Cardiac fibroblast (primary cell): ENCODE results near the gene MYBPHL.

Source experiments
- DNase-seq, 2 donors: peaks; one replicate each; pipeline versions ENCODE4 v3.0.0 to v3.0.0-alpha.2; 2010; ENCODE audit warnings: low read depth in 2 of 2
- H3K4me3 ChIP-seq, 2 donors: replicated peaks in 1 of 2; 1 replicate in 1 of 2; 2 replicates in 1 of 2; pipeline ENCODE4 v1.5.1; 2011; ENCODE audit warnings: low read depth in 2 of 2, low read length in 2 of 2, mild to moderate bottlenecking in 2 of 2, moderate library complexity in 1 of 2
- CTCF ChIP-seq: IDR thresholded peaks from one replicate; pipeline ENCODE4 v1.5.1; 2011; ENCODE audit warnings: low read depth, mild to moderate bottlenecking, low read length, inconsistent platforms

Gene MYBPHL

DNA sequence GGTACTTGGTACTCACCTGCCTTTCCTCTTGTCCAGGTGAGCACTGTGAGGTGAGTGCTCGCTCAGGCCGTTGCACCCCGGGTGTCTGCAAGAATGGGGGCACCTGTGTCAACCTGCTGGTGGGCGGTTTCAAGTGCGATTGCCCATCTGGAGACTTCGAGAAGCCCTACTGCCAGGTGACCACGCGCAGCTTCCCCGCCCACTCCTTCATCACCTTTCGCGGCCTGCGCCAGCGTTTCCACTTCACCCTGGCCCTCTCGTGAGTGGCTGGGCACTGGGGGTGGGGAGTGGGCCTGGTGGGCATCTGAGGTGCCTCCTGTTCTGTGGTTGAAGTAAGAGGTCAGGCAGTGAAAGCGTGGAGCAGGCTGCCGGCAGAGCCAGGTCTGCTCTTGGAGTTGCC lies 45.8 kb downstream of the MYBPHL start:
- no peak overlapping the region for H3K4me3 ChIP-seq
- no peak for TF ChIP-seq CTCF
- DNase-seq: no peak

DNA sequence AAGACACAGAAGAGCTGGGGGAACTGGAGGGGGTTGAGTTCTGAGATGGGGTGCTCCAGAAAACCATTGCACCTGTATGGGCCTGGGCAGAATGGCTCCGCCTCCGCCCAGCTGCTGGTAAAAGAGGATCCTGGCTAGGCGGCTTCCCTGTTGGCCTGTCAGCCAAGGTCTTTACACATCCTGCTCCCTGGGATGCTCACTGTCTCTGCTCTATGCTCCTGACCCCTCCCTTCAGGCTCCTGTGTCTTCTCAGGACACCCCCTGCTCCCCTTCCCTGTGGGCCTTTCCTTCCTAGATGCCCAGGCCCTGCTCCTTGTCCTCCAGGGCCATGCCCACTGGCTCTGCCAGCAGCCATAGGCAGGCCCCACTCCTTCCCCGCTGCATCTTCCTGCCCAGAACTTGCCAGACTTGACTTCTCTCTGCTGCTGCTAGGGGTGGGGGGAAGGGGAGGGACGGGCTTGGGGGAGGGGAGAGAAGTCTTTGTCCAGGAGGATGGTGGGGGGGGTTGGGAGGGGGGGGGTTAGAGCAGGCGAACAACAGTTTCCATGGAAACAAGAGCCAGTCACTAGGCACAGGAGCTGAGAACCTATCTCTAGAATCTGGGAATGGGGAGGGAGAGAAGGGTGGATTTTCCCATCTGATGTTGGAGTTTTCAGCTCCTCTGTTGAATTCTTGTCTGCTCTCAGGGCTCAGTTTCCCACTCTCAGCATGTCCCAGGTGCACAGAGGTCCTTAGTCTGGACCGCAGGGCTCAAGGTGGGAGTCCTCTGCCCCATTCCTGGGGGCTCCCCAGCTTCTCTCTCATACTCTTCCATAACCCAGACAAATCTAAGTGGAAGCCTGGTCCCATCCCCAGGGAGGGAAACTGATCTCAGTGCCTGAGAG lies 46.9 kb downstream of the MYBPHL start:
- H3K4me3 ChIP-seq: no peak overlapping the region
- DNase-seq: no peak
- no peak for TF ChIP-seq CTCF

DNA sequence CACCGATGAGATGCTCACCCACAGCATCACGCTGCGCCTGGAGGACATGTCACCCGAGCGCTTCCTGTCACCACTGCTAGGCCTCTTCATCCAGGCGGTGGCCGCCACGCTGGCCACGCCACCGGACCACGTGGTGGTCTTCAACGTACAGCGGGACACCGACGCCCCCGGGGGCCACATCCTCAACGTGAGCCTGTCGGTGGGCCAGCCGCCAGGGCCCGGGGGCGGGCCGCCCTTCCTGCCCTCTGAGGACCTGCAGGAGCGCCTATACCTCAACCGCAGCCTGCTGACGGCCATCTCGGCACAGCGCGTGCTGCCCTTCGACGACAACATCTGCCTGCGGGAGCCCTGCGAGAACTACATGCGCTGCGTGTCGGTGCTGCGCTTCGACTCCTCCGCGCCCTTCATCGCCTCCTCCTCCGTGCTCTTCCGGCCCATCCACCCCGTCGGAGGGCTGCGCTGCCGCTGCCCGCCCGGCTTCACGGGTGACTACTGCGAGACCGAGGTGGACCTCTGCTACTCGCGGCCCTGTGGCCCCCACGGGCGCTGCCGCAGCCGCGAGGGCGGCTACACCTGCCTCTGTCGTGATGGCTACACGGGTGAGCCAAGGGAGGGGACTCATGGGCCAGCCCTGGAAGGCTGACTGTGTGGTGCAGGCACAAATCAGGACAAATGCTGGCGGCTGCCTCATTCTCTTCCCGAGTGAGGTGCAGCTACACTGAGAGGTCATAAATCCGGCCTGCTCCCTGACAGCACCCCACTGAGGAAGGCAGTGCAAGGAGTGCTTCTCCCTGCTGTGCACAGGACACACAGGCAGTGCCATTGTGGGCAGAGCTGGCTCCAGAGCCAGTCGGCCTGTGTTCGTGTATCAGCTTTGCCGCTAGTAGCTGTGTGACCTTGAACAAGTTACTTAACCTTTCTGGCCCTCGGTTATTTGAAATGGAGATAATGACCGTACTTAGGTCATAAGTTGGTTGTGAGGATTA lies 48.0 kb downstream of the MYBPHL start:
- no peak overlapping the region for H3K4me3 ChIP-seq
- no peak for DNase-seq
- no peak for TF ChIP-seq CTCF

GRCh38 chr1:109257682-109258421 lies 49.0 kb downstream of the MYBPHL start:
- no peak overlapping the region for H3K4me3 ChIP-seq
- no peak for TF ChIP-seq CTCF
- DNase-seq: no peak

GRCh38 chr1:109256971-109257681 lies 49.7 kb downstream of the MYBPHL start:
- no peak for TF ChIP-seq CTCF
- no peak overlapping the region for H3K4me3 ChIP-seq
- no peak for DNase-seq

- TF ChIP-seq CTCF: no peak
- no peak for DNase-seq
- no peak overlapping the region for H3K4me3 ChIP-seq
Measured at GRCh38 chr1:109256085-109256484, 50.7 kb downstream of the MYBPHL start.
